ENCODE measurements around the gene PASK.
"Not testable (repeated sequence)": the region's sequence is repeated elsewhere in the genome, so short reads cannot be mapped to it uniquely, and the experiment has no call there.

The PASK gene

GRCh38 chr2:241105641-241106040 is 43.6 kb downstream of the PASK start:
- no peak for DNase-seq (ENCODE audit: low read depth)

- not testable (repeated sequence) for DNase-seq (ENCODE audit: low read depth)
These were observed 44.7 kb downstream of the PASK start for GRCh38 chr2:241104611-241105010.

DNA sequence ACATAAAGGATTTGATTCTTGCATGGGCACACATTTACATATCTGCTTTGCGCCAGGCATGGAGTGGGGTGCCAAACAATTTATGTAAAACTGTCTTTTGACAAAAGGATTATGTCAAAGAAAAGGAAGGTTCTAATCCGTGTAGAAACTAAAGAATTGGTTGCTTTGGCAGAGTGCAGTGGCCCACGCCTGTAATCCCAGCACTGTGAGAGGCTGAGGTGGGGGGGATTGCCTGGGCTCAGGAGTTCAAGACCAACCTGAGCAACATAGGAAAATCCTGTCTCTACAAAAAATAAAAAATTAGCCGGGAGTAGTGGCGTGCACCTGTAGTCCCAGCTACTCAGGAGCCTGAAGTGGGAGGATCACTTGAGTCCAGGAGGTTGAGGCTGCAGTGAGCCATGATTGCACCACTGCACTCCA is 46.1 kb downstream of the PASK start:
- no peak for DNase-seq (ENCODE audit: low read depth)

DNA sequence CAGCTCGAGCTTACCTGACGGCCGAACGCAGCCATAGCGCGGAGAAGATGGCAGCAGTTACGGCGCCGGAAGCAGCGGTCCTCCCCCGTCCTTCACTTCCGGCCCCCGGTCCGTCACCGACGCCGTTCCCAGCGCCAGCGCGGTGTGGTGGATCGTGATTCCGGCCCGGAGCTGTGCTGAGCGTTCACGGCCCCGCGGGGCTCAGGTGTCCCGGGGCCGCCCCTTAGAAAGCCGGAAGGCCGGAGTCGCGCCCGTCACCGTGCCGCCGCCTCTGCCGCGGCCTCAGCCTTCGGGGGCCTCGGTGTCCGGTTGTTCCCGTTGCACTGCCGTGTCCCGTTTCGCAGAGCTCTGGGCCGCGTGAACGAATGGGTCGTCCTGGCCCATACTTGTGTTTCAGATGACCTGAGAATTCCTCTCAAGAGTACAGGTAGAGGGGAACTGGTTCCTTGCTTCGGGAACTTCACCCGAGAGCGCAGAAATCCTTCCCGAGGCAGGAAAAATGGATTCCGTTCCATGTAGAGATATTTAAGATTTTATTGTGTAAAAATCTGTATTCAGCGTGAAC is 47.0 kb downstream of the PASK start, which contains the start of gene MTERF4:
MTERF4 (minus strand) TSS at position 49 of the 565 bp plus-strand sequence; CDS start at position 35, 14 bp downstream.
- DNase-seq (ENCODE audit: low read depth) = peak; percentile 70

DNA sequence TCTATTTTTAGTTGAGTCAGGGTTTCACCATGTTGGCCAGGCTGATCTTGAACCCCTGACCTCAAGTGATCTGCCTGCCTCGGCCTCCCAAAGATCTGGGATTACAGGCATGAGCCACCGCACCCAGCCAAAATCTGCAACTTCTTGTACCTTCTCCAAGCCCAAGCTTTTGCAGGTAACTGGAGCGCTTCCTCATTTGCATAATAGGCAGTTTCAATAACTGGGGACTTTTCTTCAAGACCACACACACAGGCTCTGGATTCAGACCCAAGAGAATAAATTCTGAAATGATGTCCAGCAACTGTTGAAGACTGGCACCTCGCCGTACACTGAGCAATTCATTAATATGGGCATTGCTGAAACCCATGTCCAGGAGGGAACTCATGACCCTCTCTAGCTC is 50.0 kb downstream of the PASK start:
- no peak for DNase-seq (ENCODE audit: low read depth)

GRCh38 chr2:241096979-241097378 is 52.3 kb downstream of the PASK start:
- no peak for DNase-seq (ENCODE audit: low read depth)

DNA sequence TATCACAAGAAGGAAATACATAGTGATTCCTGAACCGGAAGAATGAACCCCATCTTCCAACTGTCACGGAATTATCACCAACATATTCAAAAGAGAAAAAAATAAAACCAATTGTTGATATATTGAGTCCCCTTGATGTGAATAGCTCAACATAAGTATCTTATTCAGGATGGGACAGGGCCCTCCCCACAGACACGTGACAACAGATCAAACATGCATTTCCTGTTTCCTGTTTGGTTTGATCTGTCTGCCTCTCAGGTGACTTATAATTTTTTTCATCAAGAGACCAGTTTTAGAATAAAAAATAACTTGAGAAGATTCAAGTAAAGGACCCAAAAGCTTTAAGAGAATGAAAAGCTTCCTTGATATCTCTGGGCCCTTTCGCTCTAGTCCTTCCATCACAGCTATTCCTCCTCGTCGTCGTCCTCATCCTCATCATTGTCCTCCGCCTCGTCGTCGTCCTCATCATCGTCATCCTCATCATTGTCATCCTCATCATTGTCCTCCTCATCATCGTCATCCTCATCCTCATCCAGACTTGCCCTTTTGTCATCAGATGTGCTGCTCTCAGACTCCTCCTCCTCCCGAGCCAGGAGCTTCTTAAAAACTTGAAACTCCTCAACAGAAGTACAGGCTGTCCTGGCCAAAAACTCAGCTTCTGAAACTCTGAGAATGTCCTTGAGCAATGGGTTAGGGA is 53.5 kb downstream of the PASK start:
- no peak for DNase-seq (ENCODE audit: low read depth)

DNA sequence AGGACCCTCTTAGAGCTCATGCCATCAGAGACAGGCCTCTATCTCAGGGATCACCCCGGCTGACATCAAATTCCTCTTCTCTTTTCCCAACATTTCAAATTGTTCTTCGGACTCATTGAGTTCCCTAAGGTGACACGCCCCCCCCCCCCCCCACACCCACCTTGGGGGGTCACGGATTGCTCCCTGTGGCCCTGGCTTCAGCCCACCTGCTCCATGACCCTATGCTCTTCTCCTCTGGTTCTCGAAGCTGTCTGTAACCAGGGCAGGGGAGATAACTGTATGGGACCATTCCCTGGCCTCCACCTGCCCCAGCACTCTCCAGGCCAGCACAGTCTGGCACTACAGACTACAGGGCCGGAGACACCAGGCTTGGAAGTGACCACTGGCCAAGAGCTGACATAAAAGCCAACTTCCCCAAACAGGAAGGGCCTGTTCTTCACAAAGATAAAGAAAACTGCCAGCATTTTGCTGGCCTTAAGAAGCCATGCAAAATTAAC is 54.3 kb downstream of the PASK start:
- no peak for DNase-seq (ENCODE audit: low read depth)

- no peak for DNase-seq (ENCODE audit: low read depth)
These were observed 55.1 kb downstream of the PASK start for GRCh38 chr2:241094172-241094571.

DNA sequence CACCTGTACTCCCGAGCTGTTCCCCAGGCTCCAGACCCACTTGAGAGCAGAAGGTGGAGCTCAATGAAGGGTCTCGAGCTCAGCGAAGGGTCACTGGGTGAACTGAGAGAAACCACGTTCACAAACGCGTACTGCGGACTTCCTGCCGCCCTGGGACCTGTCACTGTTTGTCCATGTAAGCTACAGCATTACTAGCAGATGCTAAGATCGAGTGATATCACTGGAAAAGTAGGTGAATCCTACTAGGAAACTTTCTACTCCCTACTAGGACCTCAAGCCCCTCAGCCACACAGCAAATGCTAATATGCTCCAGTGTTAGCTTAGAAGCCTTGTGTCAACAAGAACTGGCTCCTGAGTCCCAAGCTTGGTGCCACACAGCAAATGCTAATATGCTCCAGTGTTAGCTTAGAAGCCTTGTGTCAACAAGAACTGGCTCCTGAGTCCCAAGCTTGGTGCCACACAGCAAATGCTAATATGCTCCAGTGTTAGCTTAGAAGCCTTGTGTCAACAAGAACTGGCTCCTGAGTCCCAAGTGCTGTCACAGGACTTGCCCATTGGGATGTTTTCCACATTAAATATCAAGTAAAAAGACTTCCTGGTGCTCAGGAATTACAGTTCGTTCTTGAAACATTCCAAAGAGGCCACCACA is 56.0 kb downstream of the PASK start:
- DNase-seq (ENCODE audit: low read depth) = not testable (repeated sequence)

DNA sequence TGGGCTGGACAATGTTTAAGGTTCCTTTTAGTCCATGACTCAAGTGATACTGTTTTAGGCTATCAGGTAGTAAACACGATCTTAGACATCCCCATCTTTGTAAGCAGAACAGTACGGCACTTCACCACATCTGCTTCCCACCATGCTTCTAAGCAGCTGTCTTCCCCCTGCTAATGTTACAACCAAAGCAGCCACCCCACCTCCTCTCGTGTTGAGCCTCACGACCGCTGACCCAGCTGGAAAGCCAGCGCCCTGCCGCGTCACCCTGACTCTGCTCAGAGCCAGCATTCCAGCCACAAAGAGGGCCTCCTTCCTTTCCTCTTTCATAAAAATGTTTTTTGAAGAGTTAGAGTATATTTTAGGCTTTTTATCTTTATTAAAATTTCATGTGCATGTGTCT is 56.6 kb downstream of the PASK start:
- DNase-seq (ENCODE audit: low read depth) = no peak

DNA sequence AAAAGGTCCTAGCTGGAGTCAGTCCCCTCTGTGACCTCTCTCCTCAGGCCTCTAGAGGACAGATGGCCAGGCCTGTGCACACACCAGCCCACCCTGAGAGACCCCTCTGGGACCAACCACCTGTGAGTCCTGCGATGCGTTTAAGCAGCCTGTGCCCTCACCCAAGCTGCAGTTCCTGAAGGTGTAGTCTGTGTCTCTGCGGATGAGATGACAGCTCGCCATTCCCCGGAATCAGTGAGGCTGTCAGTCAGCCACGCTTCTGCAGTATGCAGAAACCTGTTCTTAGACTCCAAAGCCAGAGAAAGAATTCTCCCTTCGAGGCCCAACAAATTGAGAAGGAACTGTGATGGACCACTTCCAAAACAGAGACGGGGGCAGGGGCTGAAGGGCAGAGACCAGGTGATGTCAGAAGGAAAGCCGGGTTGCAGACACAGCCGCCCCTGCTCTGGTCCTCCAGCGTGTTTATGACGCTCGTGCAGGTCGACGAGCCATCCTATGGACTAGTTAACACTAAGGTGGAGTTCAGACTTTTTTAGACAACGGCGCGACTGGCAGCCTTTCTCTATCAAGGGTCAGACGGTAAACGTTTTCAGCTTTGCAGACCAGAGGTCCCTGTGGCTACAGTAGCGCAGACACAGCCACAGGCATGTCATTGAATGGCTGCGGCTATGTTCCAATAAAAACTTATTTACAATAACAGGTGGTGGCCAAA is 57.4 kb downstream of the PASK start:
- no peak for DNase-seq (ENCODE audit: low read depth)

GRCh38 chr2:241091201-241091600 is 58.1 kb downstream of the PASK start:
- no peak for DNase-seq (ENCODE audit: low read depth)

DNA sequence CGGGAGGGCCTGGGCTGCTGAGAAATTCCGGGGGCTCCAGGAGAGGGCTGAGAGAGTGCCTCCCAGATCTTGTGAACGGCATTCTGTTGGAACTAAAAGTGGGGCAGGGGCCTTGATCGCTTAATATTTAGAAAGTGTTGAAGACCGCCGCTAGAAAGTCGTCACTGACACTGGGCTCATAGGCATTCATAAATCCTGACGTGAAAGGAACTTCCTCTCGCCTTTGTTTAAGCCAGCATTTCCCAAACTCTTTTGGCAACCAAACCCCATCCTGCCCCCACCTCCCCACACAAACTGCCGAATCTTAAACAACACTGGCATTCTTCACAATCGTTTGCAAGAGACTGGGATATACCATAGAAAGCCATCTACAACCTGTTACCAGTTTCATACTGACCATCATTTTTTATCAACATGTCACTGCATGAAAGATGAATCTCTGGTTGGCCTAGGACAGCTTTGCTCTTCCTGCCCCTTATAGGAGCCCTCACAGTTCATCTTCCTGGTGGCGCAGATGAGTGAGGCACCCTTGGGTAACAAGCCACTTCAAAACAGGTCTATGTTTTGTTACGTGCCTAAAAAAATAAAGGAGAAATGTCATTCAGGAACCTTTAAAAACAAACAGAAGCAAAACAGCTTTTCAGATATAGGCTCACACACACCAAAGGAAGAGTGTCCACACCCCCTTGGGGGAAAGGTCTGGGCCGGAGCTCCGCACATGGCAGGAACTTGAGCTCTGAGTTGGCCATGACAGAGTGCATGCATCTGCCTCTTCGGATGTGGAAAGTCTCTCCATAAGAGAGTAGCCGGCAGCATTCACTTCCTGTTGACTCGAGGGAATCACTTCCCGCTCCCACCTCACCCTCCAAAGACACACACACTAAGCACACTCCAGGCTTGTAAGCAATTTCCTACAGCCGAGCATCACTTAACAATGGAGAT is 60.2 kb downstream of the PASK start:
- no peak for DNase-seq (ENCODE audit: low read depth)

DNA sequence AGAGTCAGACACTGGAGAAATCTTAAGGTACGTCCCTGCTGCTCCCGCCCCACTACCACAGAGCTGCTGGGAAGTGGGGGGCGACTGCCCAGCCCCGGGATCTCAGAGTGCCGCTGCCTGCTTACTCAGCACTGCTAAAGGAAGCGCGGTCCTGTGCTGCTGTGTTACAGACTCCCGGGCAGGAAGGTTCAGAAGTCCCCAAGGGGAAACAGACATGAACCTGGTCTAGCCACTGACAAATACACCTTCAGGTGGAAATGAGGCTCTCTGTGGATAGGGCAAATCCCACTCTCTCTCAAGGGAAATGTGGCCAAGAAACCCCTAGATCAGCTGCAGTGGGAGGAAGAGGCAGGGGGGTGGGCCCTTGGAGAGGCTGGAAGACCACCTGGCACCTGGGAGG is 60.9 kb downstream of the PASK start:
- no peak for DNase-seq (ENCODE audit: low read depth)

- no peak for DNase-seq (ENCODE audit: low read depth)
These were observed 61.6 kb downstream of the PASK start for GRCh38 chr2:241087420-241088268.

- DNase-seq (ENCODE audit: low read depth) = no peak
These were observed 64.3 kb downstream of the PASK start for GRCh38 chr2:241084856-241085444.

DNA sequence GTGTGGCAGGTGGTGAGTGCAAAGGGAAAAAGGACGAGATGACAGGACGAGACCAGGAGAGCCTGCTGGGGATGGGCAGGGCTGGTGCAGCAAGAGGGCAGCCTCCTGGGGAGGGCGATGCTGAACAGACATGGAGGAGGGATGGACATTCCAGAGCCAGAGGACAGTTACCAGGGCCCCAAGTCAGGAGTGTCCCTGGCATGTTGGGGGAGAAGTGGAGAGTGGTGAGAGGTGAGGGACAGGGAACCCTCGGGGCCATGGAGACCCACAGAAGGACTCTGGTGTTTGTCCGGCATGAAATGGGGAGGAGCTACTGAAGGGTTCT is 66.2 kb downstream of the PASK start:
- no peak for DNase-seq (ENCODE audit: low read depth)

DNA sequence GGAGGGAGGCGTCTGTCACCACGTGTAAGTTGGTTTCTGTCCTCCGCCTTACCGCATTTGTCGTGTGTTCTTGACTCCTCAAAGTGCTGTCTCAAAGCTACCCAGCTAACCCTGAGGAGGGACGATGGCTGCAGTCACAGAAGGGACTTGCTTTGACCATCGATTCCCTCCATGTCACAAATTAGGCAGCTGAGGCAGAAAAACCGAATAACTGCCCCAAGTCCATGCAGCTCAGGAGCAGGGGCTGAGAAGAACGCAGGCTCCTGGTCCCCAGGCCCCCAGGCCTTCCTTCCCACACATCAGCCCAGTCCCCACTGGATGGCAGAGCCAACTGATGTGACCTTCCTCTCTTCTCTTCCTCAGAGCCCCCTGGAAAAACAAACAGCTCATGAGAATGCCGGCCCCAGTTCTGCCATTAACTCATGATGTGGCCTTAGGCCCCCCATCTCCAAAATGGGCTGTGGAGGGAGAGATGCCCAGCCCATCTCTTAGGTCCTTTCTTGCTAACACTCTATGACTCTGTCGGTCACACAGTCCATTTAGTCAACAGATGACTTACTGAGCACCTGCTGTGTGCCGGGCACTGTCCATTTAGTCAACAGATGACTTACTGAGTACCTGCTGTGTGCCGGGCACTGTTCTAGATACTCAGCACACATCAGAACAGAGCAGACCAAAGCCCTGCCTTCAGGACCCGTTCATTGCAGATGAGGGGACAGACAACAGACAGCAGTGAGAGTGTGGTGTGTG is 66.8 kb downstream of the PASK start:
- DNase-seq (ENCODE audit: low read depth) = no peak
